HG02678 (cell line): Measurements from ENCODE around the gene KAT8.

Source experiments
- ATAC-seq: cut with Tn5 transposase; IDR thresholded peaks from one replicate; pipeline ENCODE4 v1.9.1; 2021; ENCODE audit warnings: mild to moderate bottlenecking, moderate library complexity; ENCODE audit not compliant: unreplicated experiment

Gene KAT8

DNA sequence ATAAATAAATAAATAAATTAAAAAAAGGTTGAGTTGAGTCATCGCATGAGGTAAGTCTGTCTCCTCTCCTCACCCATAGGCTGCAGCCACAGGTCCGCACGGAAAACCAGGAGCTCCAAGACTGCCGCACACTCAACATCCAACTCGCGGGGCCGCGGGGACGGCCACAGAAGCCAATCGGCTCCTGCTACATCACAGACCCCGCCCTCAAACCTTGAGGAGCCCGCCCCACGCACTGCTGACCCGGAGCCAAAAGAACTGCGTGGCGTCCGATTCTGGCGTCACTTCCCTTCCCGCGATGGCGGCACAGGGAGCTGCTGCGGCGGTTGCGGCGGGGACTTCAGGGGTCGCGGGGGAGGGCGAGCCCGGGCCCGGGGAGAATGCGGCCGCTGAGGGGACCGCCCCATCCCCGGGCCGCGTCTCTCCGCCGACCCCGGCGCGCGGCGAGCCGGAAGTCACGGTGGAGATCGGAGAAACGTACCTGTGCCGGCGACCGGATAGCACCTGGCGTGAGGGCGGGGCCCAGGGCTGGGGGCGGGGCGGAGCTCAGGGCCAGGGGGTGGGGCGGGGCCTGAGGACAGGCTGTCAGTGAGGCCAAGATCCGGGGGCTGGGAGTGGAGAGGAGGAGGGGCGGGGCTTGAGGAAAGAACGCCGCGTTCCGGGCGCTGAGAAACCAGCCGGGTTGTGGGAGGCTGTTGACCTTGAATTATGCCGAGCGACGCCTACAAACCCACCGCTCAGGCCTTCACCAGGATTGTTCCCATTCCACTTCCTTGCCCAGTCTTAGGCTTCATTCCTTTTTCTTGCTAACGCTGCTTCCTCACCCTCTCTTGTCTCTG, at the start of gene KAT8:
TSS of gene KAT8 (plus strand) at position 281 of the 839 bp plus-strand sequence. CDS start at position 299, 18 bp downstream.
- ATAC-seq = peak; percentile 84

DNA sequence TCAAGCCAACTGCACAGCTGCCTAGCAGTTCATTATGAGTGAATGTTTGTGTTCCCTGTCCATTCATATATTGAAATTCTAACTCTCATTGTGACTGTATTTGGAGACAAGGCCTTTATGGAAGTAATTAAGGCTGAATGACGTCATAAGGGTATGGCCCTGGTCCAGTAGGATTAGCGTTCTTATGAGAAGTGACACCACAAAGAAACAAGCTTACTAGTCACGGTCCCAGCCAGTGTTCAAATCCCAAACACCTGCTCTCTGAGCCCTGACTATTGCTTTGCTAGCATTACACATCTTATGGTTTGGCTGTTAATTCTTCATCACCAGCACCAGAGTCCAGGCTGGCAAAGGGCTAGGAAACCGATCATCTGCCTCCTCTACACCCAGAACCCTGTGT, 45.6 kb upstream of the KAT8 start:
- ATAC-seq = no peak

DNA sequence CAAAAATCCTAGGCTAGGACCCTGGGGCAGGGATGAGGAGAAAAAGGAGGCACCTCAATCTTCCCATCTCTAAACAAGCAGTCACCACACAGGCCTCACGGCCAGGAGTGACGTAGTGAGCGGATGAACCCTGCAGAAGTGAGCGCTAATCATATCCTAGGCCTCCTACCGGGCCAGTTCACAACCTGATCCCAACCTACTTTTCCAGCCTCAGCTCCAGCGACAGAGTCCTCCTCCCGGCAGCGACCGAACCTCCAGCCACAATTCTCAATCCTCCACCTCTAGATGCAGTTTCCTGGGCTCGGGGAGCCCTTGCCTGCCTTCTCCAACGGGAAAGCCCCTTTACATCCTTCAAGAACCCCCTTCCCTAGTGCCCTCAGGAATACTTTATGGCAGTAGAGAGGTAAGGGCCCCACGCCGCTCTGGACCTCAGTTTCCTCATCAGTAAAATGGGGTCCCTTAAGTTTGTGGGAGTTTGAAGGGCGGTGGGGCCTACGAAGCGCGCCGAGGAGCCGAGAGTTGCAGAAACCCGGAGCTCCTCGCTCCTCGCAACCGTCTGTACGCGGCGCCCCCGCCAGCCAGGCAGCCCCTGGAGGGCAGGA, 44.8 kb upstream of the KAT8 start:
- no peak for ATAC-seq

DNA sequence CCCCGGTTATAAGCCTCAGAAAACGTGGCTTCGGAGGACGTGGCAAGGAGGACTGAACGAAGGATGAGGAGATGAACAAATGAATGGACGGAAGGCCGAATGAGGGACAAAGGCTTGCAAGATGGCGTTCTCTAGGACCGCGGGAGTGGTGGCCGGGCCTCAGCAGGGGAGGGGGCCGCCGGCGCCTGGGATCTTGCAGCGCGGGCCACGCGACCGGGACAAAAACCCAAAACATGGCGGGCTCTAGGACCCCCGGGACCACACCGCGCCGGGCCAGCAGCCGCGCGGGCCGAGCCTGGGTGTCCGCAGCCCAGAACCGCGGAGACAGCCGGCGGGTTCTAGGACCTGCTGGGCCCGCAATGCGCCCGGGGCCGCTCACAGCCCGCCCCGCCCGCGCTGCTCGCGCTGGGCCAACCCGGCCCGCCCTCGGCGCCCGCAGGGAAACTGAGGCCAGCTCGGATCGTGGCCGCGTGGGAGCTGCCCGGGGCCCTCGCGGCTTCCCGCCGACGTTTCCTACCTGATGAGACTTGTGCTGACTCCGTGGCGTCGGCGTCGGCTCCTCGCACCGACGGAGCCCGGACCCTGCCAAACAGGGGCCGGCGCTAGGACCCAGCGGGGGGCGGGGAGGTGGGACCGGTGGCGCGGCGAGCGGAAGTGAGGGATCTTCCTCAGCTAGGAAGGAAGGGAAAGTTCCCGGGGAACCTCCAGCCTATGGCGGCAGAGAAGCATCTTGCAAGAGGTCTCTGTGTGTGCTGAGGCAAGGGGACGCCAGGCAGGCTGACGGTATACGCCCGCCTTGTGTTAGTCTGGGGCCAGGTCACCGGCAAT, 44.1 kb upstream of the KAT8 start:
- peak; percentile 56 for ATAC-seq

DNA sequence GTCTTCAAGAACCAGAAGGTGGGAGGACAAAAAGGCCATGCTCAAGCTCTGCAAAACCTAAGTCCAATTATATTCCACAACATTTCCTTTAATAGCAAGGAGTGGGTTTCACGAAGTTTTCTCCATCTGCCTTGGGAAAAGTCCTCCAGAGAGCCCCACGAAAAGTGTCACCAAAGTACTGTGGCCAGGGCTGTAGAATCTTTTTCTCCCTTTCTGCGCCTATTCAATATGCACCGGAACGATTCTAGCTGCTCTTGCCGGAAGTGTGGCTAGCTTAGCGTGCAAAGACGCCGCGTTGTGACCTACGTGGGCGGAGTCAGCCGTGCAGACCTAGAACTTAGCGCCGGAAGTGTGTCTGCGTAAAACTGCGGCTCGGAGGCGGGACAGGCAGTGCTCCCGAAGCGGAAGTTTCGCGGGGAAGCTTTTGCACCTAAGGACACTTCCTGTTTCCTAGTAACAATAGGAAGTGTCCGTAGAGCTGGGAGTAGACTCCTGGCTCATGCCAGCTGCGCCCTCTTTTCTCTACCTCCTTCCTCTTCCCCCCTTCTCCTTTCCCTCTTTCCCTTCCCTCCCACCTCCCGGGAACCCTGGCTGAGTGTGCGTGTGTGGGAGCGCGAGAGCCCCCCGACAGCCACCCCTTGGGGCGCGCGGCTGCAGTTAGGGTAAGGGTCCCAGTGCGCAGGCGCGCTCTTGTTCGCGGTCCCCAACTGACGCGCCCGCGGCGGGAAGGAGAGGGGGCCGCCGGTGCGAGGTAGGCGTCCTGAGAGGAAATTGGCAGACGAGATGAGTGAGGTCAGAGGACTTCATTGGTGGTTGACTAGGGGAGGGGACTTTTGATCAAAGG, 43.3 kb upstream of the KAT8 start, which contains the start of the genes ZNF646 and ZNF668:
TSS of gene ZNF646 (plus strand) at position 453 of the 844 bp plus-strand sequence. CDS start 1,903 bp downstream, outside the sequence.
TSS of gene ZNF668 (minus strand) at position 271 of the 844 bp plus-strand sequence. CDS start 9,781 bp downstream, outside the sequence.
- peak; percentile 72 for ATAC-seq

DNA sequence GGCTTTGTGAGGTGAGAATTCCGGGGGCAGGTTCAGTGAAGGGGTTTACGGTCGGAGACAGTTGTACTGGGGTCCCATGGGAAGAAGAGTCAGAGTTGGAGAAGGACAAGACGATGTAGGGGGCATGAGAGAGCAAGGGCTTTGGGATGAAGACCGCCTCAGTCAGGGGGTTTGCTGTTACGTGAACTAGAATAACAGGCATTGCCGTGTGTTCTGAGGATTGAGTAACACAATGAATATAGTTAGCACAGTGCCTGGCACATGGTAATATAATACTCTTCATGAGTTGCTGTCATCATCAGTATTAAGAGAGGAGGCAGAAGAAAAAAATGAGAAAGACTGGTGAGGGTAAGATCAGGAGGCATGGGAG, 42.7 kb upstream of the KAT8 start:
- no peak for ATAC-seq

DNA sequence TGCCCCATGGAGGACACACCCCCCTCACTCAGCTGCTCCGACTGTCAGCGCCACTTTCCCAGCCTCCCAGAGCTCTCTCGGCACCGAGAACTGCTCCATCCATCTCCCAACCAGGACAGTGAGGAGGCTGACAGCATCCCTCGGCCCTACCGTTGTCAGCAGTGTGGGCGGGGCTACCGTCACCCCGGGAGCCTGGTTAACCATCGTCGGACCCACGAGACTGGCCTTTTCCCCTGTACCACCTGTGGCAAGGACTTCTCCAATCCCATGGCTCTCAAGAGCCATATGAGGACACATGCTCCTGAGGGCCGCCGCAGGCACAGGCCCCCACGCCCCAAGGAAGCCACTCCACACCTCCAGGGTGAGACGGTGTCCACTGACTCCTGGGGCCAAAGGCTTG, 41.1 kb upstream of the KAT8 start:
- ATAC-seq = no peak

DNA sequence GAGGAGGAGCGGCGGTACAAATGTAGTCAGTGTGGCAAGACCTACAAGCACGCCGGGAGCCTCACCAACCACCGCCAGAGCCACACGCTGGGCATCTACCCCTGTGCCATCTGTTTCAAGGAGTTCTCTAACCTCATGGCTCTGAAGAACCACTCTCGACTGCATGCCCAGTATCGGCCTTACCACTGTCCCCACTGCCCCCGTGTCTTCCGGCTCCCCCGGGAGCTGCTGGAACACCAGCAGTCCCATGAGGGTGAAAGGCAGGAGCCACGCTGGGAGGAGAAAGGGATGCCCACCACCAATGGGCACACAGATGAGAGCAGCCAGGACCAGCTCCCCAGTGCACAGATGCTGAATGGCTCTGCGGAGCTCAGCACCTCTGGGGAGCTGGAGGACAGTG, 40.4 kb upstream of the KAT8 start:
- ATAC-seq = no peak

DNA sequence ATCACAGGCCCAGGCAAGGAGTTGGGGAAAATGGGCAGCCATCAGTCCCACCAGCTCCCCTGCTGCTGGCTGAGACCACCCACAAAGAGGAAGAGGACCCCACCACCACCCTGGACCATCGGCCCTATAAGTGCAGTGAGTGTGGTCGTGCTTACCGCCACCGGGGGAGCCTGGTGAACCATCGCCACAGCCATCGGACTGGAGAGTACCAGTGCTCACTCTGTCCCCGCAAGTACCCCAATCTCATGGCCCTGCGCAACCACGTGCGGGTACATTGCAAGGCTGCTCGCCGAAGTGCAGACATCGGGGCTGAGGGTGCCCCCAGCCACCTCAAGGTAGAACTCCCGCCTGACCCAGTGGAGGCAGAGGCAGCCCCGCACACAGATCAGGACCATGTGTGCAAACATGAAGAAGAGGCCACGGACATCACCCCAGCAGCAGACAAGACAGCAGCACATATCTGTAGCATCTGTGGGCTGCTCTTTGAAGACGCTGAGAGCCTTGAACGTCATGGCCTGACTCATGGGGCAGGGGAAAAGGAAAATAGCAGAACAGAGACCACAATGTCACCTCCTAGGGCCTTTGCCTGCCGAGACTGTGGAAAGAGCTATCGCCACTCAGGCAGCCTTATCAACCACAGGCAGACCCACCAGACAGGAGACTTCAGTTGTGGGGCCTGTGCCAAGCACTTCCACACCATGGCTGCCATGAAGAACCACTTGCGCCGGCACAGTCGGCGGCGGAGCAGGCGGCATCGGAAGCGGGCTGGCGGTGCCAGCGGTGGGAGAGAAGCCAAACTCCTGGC, 39.7 kb upstream of the KAT8 start:
- no peak for ATAC-seq

DNA sequence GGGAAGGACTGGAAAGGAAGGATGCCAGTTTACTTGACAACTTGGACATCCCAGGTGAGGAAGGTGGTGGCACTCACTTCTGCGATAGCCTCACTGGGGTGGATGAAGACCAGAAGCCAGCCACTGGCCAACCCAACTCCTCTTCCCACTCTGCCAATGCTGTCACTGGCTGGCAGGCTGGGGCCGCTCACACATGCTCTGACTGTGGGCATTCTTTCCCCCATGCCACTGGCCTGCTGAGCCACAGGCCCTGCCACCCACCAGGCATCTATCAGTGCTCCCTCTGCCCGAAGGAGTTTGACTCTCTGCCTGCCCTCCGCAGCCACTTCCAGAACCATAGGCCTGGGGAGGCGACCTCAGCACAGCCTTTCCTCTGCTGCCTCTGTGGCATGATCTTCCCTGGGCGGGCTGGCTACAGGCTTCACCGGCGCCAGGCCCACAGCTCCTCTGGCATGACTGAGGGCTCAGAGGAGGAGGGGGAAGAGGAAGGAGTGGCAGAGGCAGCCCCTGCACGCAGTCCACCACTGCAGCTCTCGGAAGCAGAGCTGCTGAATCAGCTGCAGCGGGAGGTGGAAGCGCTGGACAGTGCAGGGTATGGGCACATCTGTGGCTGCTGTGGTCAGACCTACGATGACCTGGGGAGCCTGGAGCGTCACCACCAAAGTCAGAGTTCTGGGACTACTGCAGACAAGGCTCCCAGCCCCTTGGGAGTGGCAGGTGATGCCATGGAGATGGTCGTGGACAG, 38.7 kb upstream of the KAT8 start:
- ATAC-seq = no peak

DNA sequence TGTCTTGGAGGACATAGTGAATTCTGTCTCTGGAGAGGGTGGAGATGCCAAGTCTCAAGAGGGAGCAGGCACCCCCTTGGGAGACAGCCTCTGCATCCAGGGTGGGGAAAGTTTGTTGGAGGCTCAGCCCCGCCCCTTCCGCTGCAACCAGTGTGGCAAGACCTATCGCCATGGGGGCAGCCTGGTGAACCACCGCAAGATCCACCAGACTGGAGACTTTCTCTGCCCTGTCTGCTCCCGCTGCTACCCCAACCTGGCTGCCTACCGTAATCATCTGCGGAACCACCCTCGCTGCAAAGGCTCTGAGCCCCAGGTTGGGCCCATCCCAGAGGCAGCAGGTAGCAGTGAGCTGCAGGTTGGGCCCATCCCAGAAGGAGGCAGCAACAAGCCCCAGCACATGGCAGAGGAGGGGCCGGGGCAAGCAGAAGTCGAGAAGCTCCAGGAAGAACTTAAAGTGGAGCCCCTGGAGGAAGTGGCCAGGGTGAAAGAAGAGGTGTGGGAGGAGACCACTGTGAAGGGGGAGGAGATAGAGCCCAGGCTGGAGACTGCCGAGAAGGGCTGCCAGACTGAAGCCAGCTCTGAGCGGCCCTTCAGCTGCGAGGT, 38.0 kb upstream of the KAT8 start:
- no peak for ATAC-seq

DNA sequence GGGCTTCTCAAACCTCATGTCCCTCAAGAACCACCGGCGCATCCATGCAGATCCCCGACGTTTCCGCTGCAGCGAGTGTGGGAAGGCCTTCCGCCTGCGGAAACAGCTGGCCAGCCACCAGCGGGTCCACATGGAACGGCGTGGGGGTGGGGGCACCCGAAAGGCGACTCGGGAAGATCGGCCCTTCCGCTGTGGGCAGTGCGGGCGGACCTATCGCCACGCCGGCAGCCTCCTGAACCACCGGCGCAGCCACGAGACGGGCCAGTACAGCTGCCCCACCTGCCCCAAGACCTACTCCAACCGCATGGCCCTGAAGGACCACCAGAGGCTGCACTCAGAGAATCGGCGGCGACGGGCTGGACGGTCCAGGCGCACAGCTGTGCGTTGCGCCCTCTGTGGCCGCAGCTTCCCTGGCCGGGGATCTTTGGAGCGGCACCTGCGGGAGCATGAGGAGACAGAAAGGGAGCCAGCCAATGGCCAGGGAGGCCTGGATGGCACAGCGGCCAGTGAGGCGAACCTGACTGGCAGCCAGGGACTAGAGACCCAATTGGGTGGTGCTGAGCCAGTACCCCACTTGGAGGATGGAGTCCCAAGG, 37.3 kb upstream of the KAT8 start:
- no peak for ATAC-seq

DNA sequence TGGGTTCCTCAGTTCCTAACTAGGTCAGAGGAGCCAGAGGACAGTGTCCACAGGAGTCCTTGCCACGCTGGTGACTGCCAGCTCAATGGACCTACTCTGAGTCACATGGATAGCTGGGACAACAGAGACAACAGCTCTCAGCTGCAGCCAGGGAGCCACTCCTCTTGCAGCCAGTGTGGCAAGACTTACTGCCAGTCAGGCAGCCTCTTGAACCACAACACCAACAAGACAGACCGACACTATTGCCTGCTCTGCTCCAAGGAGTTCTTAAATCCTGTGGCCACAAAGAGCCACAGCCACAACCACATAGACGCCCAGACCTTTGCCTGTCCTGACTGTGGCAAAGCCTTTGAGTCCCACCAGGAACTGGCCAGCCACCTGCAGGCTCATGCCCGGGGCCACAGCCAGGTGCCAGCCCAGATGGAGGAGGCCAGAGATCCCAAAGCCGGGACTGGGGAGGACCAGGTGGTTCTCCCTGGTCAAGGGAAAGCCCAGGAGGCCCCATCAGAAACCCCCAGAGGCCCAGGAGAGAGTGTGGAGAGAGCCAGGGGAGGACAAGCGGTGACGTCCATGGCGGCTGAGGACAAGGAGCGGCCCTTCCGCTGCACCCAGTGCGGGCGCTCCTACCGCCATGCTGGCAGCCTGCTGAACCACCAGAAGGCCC, 36.6 kb upstream of the KAT8 start:
- no peak for ATAC-seq

DNA sequence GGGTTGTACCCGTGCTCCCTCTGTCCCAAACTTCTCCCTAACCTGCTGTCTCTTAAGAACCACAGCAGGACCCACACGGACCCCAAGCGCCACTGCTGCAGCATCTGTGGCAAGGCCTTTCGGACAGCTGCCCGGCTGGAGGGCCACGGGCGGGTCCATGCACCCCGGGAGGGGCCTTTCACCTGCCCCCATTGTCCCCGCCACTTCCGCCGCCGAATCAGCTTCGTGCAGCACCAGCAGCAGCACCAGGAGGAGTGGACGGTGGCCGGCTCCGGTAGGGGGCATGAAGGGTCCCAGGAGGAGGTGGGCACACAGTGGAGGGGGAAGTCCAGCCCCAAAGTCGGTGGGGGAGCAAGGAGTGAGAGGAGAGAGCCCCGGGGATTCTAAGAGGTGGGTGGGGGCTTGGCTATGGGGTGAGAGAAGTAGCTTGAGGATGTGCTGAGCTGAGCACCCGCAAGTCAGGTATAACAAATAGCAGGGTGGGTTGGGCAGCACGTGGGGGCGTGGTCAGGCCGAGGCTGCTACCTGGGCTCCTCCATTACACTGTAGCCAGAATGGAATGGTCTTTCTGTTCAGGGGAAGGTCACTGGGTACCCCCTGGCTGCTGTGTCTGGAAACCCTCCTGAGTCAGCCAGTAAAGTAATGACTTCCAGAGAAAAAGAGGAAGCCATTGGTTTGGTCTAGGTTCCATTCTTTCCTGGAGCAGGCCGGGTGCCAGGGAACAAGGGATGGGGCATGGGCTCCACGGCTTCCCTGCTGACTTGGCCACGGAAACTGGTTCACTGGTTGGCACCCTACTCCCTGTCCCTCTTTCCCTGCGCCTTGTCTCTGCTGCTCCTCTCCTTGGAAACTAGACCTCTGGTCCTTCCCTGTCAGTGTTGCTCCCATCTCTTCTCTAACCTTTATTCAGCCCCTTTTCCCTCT, 35.8 kb upstream of the KAT8 start:
- no peak for ATAC-seq

DNA sequence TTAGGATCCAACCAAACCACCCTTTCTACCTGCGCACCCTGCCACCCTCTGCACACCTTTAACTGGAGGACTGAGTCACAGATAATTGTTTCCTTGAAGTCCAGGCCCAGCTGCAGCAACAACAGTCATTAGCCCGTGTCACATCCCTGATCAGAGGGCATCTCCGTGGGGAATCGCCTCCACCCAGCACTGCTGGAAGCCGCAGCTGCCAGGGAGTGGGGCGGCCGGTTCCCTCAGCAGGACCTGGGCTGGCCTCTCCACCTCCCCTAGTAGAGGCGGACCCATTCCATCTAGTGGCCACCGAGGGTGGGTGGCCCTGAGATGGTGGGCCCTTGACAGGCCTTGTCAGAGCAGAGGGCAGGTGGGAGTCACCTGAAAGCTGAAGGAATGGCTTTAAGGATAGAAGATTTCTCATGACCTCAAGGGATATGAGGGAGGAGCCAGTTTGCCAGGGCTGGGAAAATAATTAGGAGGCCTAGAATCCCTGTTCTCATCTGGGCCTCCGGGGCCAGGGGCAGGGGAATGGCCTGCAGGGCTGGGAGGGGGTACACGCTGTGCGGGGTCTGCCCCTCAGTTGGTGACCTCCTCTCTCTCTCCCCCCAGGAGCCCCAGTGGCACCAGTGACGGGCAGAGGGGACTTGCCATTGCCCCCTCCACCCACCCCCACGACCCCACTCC, 35.0 kb upstream of the KAT8 start:
- no peak for ATAC-seq

DNA sequence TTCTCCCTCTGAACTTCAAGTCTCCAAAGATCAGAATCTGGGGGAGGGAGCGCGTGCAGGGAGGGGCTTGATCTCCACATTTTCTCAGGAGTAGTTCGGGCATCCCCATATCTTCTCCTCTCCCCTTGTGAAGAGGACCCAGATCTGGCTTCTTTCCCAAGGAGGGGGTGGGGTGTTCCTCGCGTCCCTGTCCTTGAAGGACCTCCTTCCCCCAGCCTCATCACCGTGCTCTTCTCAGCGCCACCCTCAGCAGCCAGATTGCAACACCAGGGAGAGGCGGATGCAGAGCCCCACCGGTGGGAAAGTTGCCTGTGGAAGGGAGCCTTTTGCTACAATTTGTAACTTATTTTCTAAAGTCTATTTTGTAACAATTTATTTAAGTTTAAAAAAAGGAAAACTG, 34.4 kb upstream of the KAT8 start:
- no peak for ATAC-seq
